Thyroid gland (tissue), 4 donors: Measurements from ENCODE around the gene ITGAE.

Source experiments
- POLR2A ChIP-seq, 2 donors: fragments of 450-650 bp; IDR thresholded peaks; one replicate each; pipeline ENCODE4 v1.6.1; 2017; ENCODE audit warnings: antibody characterized with exemption in 2 of 2, mild to moderate bottlenecking in 2 of 2, moderate library complexity in 1 of 2
- TF ChIP-seq, protein P1 (sequence below), 6 experiments: fragments of 200-600 bp in 3 of 6; fragments of 450-650 bp in 3 of 6; sonication (generic) in 3 of 6; IDR thresholded peaks; one replicate each; pipeline ENCODE4 v1.5.1; 2016 to 2019; ENCODE audit warnings: antibody characterized with exemption in 6 of 6, mild to moderate bottlenecking in 2 of 6, inconsistent platforms in 1 of 6, moderate library complexity in 1 of 6

DNA sequence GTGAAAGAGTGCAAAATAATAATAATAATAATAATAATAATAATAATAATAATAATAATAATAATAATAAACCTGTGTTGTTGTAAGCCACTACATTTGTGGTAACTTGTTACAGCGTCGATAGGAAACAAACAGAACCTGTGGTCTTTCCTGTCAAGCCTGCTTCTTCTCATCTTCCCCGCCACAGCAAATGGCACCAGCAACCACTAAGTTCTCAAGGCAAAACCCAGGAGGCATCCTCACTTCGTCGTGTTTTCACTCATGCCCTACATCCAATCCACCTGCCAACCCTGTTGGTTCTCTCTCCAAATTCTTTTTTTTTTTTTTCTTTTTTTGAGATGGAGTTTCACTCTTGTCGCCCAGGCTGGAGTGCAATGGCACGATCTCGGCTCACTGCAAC, 34.2 kb downstream of the ITGAE start:
- TF ChIP-seq, protein P1, sequence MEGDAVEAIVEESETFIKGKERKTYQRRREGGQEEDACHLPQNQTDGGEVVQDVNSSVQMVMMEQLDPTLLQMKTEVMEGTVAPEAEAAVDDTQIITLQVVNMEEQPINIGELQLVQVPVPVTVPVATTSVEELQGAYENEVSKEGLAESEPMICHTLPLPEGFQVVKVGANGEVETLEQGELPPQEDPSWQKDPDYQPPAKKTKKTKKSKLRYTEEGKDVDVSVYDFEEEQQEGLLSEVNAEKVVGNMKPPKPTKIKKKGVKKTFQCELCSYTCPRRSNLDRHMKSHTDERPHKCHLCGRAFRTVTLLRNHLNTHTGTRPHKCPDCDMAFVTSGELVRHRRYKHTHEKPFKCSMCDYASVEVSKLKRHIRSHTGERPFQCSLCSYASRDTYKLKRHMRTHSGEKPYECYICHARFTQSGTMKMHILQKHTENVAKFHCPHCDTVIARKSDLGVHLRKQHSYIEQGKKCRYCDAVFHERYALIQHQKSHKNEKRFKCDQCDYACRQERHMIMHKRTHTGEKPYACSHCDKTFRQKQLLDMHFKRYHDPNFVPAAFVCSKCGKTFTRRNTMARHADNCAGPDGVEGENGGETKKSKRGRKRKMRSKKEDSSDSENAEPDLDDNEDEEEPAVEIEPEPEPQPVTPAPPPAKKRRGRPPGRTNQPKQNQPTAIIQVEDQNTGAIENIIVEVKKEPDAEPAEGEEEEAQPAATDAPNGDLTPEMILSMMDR (IDR thresholded peaks at IDR 0.05): no peak
- no peak for TF ChIP-seq POLR2A (IDR thresholded peaks at IDR 0.05)
